Measurements from ENCODE around the gene NOLC1.
A peak's percentile ranks its signal among the peaks of the same experiment; 100 is the strongest.

The NOLC1 gene

DNA sequence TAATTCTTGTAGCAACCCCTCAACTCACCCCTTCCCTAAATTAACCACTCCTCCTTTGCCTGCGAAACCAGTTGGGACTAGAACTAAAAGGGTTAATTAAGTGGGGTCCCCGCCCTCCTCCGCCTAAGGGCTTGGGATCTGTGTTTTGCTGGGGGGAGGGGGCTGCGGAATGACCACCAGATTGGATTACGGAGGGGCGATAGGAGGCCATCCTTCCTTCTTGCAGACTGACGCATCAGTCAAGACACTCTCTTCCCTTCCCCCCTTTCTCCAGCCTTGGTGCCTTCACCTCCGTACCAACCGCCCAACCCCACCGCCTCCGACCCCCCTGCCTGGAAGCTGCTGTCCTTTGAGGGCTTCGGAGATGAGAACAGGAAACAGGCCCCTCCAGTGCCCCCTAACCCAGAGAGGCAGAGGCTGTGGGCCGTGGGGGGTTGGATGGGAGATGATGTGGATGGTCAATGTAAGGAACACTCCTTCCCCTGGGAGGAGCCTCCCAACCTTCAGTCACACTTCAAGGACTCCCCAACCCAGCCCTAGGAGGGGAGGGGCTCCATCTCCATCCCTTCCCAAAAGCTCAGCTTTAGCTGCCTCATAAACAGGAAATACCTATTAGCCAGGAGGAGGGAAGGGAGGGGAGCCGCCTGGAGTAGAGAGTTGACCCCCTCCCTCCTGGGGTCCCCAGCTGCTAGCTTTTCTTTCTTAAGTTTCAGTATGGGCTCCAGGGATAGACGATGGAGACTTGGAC is 31.0 kb upstream of the NOLC1 start:
- no peak overlapping the region for H3K27ac ChIP-seq
- no peak for DNase-seq (ENCODE audit: low read depth, low spot score)

DNA sequence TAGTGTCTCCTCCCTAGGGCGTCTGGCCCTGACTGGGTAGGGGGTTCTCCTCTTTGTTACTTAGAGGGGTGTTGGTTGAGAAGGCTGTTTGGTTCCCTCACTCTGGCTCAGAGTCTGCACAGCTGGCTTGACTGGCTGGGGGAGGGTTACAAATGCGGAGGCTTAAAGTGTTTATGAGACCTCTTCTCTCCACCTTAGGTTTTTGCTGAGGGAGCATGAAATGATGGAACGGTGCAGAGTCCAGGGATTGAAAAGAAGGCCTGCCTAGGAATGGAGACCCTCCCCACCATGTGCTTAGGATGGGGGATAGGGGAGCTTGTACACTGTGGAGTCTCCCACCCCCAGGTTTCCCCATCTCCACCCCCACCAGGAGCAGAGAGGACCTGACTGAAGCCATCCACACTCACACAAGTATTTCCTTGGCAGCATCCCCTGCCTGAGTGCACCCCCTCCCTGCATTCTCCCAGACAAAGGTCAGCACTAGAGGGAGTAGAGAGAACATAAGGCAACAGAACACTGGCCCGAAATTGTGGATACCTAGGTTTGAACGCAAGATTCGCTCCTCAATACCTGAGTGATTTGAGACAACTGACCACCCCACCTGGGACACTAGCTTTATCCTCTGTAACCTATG is 30.3 kb upstream of the NOLC1 start:
- no peak for DNase-seq (ENCODE audit: low read depth, low spot score)
- no peak overlapping the region for H3K27ac ChIP-seq

DNA sequence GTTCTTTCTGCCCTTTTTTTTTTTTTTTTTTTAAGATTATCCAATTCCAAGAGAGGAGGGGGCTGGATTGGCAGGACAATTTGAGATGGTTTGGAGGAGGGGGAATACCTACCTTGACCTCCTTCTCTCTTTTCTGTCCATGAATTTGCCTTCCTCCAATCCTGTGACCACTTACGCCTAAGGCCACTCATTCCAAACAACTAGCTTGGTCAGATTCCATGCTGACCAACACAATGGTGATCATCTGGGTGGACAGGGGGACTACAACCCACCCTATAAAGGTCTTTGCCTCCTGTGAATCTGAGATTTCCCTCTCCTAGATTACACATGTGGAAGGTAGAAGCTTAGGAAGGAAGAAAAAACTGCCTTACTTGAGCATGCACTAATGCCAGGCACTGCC is 29.7 kb upstream of the NOLC1 start:
- H3K27ac ChIP-seq = no peak overlapping the region
- DNase-seq (ENCODE audit: low read depth, low spot score) = no peak

DNA sequence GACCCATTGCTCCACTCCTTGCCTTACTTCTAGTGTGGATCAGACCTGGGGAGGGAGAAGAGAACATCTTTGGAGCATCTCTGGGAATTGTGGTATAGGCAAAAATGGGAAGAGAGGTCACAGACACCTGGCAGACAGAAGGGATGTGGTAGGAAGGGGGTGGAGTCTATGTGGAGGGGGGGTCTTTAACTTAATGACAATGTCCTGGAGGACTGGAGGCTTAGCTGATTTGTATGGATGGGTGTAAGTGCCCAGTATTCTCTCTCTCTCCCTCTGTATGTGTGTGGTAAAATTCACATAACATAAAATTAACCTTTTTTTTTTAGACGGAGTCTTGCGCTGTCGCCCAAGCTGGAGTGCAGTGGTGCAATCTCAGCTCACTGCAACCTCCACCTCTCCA is 29.0 kb upstream of the NOLC1 start:
- no peak overlapping the region for H3K27ac ChIP-seq
- no peak for DNase-seq (ENCODE audit: low read depth, low spot score)

DNA sequence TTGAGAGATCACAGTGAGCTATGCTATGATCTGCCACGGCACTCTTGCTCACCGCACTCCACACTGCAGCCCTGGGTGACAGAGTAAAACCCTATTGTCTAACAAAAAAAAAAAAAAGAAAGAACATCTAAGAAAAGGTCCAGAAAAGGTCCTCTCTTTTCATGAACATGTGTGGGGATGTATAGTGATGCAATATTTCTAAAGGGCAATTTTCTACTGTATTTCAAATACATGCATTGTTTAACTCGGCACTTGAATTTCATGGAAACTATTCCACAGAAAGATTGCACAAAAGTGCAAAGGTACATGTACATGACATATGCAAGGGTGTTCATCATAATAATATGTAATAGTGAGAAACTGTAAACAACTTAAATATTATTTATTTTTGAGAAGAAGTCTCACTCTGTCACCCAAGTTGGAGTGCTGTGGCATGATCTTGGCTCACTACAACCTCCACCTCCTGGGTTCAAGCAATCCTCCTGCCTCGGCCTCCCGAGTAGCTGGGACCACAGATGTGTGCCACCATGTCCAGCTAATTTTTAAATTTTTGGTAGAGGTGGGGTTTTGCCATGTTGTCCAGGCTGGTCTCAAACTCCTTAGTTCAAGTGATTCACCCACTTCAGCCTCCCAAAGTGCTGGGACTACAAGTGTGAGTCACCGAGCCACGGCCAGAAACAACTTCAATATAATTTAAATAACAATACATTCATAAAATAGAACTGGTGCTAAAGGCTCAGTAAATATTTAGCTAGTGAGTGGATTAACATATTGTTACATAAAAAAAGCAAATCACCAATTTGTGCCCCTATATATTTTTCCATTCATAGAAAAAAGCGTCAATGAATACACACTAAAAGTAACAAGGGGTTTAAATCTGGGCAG is 20.7 kb upstream of the NOLC1 start:
- no peak for DNase-seq (ENCODE audit: low read depth, low spot score)
- H3K27ac ChIP-seq = peak overlapping the region; percentile 94

DNA sequence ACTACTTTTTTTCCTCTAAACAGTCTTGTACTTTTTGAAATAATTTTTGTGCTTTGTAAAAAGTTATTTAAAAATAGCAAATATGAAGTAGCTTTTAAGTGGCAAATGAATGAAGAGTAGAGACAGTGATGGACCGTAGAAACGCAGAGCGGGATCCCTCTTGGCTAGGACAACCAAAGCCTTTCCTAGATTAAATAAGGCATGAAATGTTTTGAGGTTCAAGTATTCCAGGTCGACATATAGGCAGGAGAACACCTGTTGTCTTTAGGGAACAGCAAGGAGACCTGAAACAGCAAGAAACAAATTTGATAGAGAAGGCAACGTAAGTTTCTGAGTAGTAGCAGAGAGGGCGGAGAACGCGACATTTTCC is 20.0 kb upstream of the NOLC1 start:
- peak overlapping the region; percentile 94 for H3K27ac ChIP-seq

DNA sequence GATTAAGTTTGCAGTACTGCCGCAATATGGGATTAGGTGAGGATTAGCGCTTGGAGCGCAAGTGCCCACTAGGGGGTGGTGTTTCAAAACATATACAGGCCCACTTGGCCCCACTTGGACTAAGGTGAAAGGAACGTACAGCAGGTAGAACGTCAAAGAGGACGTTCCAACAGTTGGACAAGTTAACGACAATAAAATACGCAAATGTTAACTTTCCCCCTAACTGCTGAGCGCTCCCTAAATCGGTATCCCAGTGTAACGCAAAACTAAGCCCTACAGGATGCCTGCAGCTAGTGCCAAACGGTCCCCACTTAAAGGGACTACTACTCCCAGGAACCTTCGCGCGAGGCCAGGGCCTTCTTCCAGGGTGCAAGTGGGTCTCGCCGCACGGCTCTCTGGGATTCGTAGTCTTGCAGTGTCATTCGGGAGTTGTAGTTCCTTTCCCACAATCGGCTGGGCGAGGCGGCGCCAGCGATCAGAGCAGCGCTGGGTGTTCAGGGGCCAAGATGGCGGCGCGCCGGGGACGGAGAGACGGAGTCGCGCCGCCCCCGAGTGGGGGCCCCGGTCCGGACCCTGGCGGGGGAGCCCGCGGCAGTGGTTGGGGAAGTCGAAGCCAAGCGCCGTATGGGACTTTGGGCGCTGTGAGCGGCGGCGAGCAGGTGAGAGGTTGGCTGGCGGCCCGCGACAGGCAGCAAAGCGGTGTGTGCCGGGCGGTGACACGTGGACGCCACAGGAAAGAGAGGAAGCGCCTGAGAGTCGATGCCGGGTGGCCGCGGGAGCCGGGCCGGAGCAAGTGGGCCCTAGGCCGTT is 19.4 kb upstream of the NOLC1 start, which contains the start of gene PPRC1:
PPRC1 (plus strand) TSS at position 478 of the 810 bp plus-strand sequence; CDS start at position 507, 29 bp downstream.
- DNase-seq (ENCODE audit: low read depth, low spot score) = peak; percentile 94
- H3K27ac ChIP-seq = peak within 1 kb of the TSS; percentile 94

More for the DNA sequence above, 20.0 kb upstream of the NOLC1 start:
- no peak for DNase-seq (ENCODE audit: low read depth, low spot score)

DNA sequence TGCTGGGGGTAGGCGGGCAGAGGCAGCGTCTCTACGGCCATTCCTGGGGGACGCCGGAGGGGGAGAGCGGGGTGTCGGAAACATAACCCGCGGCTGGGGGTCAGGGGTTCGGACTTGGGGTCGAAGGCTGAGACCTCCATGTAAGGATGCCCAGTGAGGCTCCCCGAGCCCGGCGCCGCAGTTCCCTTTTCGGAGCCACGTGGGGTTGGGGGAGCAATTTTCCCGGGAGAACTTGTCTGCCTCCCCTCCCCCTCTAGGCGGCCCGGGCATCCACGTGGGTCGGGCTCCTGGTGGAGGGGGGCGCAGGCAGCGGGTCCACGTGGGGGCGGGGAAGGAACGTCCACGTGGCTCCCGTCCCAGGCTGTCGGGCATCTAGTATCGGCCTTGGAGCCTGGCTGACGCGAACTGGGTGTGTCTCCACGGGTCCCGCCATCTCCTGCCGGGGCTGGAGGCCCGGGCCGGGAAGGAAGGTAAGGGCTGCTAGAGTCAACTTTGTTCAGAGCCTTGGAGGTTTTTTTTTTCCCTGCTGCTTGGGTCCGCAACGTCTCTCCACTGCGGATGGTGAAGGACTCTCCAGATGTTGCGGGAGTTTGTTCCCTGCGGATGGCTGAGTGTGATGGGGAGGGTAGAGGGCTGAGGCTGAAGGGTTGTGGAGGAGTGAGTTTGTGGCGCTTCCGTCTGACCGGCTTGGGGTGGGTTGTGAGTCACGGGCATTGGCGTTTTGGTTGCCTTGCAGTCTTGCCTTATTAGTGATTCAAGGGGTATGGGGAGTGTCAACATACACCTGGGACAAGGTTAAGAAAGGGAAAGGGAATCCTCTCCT is 18.6 kb upstream of the NOLC1 start:
- no peak for DNase-seq (ENCODE audit: low read depth, low spot score)
- peak overlapping the region; percentile 94 for H3K27ac ChIP-seq

DNA sequence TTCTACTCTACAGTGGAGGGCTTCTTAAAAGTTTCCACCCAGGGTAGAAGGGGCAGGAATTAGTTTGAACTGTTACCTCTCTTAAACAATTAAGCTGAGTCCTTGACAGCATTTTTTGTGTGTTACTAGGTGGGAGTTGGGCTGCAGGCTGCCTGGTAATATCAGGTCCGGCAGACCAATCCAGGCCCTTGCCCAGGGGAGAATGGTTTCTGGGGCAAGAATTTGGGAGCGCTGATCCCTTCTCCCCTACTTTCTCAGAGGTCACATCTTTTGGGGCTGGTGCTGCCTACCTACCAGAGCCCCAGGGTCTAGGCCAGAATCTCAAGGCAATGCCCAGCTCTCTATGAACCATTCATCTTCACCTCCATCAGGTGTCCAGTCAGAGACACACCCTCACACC is 17.8 kb upstream of the NOLC1 start:
- peak overlapping the region; percentile 94 for H3K27ac ChIP-seq
- DNase-seq (ENCODE audit: low read depth, low spot score) = no peak

DNA sequence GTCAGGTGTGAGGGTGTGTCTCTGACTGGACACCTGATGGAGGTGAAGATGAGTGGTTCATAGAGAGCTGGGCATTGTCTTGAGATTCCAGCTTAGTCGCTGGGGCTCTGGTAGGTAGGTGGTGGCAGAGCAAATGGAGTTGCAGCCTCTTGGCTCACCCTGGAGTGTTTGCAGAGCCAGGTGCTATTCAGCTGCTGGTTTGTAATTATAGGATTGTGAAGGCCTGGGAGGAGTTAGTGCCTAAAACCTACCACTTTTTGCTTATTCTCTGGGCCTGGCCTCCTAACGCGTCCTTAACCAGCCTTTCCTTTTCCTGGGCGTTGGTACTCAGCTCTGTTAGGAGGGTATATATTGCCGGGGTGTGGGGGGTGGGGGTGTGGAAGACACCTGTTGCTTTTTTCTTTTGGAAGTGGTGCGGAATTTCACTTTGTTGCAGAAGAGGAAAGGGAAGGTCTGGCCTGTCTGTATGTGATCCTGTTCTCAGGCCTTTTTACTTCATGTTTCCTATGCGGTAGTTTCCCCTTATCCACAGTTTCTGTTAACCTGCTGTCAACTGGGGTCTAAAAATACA is 16.1 kb upstream of the NOLC1 start:
- DNase-seq (ENCODE audit: low read depth, low spot score) = no peak
- H3K27ac ChIP-seq = peak overlapping the region; percentile 94

DNA sequence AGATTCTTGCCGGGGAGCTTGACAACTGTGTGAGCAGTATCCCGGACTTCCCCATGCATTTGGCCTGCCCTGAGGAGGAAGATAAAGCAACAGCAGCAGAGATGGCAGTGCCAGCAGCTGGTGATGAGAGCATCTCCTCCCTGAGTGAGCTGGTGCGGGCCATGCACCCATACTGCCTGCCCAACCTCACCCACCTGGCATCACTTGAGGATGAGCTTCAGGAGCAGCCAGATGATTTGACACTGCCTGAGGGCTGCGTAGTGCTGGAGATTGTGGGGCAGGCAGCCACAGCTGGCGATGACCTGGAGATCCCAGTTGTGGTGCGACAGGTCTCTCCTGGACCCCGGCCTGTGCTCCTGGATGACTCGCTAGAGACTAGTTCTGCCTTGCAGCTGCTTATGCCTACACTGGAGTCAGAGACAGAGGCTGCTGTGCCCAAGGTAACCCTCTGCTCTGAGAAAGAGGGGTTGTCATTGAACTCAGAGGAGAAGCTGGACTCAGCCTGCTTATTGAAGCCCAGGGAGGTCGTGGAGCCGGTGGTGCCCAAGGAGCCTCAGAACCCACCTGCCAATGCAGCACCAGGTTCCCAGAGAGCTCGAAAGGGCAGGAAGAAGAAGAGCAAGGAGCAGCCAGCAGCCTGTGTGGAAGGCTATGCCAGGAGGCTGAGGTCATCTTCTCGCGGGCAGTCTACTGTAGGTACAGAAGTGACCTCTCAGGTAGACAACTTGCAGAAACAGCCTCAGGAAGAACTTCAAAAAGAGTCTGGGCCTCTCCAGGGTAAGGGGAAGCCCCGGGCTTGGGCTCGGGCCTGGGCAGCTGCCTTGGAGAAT is 12.7 kb upstream of the NOLC1 start:
- no peak for DNase-seq (ENCODE audit: low read depth, low spot score)
- H3K27ac ChIP-seq = no peak overlapping the region

DNA sequence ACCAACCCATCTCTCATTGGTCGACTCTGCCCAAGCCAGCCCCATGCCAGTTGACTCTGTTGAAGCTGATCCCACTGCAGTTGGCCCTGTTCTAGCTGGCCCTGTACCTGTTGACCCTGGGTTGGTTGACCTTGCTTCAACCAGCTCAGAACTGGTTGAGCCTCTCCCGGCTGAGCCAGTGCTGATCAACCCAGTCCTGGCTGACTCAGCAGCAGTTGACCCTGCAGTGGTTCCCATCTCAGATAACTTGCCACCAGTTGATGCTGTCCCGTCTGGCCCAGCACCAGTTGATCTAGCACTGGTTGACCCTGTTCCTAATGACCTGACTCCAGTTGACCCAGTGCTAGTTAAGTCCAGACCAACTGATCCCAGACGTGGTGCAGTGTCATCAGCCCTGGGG is 12.0 kb upstream of the NOLC1 start:
- DNase-seq (ENCODE audit: low read depth, low spot score) = no peak
- no peak overlapping the region for H3K27ac ChIP-seq

DNA sequence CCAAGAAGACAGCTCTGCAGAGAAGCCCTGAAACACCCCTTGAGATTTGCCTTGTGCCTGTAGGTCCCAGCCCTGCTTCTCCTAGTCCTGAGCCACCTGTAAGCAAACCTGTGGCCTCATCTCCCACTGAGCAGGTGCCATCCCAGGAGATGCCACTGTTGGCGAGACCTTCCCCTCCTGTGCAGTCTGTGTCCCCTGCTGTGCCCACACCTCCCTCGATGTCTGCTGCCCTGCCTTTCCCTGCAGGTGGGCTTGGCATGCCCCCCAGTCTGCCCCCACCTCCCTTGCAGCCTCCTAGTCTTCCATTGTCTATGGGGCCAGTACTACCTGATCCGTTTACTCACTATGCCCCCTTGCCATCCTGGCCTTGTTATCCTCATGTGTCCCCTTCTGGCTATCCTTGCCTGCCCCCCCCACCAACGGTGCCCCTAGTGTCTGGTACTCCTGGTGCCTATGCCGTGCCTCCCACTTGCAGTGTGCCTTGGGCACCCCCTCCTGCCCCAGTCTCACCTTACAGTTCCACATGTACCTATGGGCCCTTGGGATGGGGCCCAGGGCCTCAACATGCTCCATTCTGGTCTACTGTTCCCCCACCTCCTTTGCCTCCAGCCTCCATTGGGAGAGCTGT is 11.2 kb upstream of the NOLC1 start:
- no peak for DNase-seq (ENCODE audit: low read depth, low spot score)
- H3K27ac ChIP-seq = no peak overlapping the region

DNA sequence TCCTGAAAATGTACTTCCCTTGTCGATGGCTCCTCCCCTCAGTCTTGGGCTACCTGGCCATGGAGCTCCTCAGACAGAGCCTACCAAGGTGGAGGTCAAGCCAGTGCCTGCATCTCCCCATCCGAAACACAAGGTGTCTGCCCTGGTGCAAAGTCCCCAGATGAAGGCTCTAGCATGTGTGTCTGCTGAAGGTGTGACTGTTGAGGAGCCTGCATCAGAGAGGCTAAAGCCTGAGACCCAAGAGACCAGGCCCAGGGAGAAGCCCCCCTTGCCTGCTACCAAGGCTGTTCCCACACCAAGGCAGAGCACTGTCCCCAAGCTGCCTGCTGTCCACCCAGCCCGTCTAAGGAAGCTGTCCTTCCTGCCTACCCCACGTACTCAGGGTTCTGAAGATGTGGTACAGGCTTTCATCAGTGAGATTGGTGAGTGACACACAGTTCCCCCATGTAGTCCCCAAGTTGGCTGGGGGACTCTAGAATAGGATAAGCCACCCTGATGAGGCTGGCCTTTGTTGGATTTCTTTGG is 10.5 kb upstream of the NOLC1 start:
- H3K27ac ChIP-seq = no peak overlapping the region
- no peak for DNase-seq (ENCODE audit: low read depth, low spot score)

DNA sequence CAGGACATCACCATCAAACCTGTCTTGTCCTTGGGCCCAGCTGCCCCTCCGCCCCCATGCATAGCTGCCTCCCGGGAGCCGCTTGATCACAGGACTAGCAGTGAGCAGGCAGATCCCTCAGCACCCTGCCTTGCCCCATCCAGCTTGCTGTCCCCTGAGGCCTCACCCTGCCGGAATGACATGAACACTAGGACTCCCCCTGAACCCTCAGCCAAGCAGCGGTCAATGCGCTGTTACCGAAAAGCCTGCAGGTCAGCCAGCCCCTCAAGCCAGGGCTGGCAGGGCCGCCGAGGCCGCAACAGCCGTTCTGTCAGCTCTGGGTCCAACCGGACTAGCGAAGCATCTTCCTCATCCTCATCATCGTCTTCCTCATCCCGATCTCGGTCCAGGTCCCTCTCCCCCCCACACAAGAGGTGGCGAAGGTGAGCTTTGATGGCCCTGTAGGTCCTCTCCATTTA is 5.2 kb upstream of the NOLC1 start:
- no peak for DNase-seq (ENCODE audit: low read depth, low spot score)
- H3K27ac ChIP-seq = no peak overlapping the region

DNA sequence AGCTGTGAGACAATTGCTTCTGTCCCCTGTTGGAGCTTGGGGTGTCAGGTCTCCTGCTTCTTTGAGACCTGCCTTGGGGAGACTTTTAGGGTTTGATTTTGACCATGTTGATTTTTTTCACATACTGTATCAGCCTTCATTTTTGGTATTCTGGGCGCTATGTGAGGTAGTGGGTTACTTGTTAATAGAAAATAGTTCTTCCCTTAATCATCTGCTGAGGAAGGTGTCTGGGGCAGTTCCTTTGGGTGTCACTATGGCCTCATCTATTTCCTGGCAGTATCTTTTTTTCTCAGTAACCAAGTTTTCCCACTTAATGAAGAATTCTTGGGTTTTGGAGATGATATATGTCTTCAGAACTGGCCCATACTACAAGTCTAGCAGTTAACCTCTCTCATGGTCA is 4.6 kb upstream of the NOLC1 start:
- H3K27ac ChIP-seq = no peak overlapping the region
- DNase-seq (ENCODE audit: low read depth, low spot score) = no peak

DNA sequence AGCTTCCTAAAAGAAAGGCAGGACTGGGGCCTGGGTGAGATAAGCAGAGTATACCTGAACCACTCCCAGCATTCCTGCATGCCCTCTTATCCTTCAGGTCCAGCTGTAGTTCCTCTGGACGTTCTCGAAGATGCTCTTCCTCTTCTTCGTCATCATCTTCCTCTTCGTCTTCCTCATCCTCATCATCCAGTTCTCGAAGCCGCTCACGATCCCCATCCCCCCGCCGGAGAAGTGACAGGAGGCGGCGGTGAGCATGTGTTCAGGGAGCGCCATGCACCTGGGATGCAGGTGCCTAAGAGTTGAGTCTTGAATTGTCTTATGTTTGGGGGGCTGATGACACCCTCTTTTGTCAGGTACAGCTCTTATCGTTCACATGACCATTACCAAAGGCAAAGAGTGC is 3.9 kb upstream of the NOLC1 start:
- DNase-seq (ENCODE audit: low read depth, low spot score) = no peak
- H3K27ac ChIP-seq = no peak overlapping the region
